PFSK-1 (cell line): ENCODE data around the gene CARD8.

Experiments
- FOXP2 ChIP-seq: optimal IDR thresholded peaks from 2 replicates; pipeline ENCODE3; 2011; ENCODE audit warnings: borderline replicate concordance, control low read depth, inconsistent platforms; ENCODE audit not compliant: insufficient read depth; ENCODE audit errors: extremely low read length, extremely low read depth
- POLR2AphosphoS5 ChIP-seq: IDR thresholded peaks from 2 replicates; pipeline ENCODE4 v1.6.1; 2012; ENCODE audit warnings: low read depth, mild to moderate bottlenecking, control low read depth, low read length, moderate library complexity
- REST ChIP-seq, 2 experiments: IDR thresholded peaks; 2 replicates each; pipeline versions ENCODE4 v1.6.1 to v1.8.0; 2011 to 2012; ENCODE audit warnings: low read depth in 2 of 2, low read length in 2 of 2, control low read depth in 1 of 2, inconsistent platforms in 1 of 2, mild to moderate bottlenecking in 1 of 2, moderate library complexity in 1 of 2; ENCODE audit not compliant: insufficient read depth in 1 of 2
- SIN3A ChIP-seq: IDR thresholded peaks from 2 replicates; pipeline ENCODE4 v1.6.1; 2012; ENCODE audit warnings: mild to moderate bottlenecking, low read length, moderate library complexity, borderline replicate concordance; ENCODE audit not compliant: insufficient read depth
- TAF1 ChIP-seq: IDR thresholded peaks from 2 replicates; pipeline ENCODE4 v1.6.1; 2012; ENCODE audit warnings: low read length, control low read depth, borderline replicate concordance; ENCODE audit not compliant: insufficient read depth

The CARD8 gene

GRCh38 chr19:48297975-48298374, 42.3 kb upstream of the CARD8 start:
- no peak for TF ChIP-seq REST (IDR thresholded peaks at IDR 0.05; ENCODE audit: insufficient read depth in 1 of 2, low read depth in 2 of 2, low read length in 2 of 2)
- no peak for TF ChIP-seq TAF1
- TF ChIP-seq FOXP2: no peak
- no peak for TF ChIP-seq SIN3A
- TF ChIP-seq POLR2AphosphoS5: no peak

- TF ChIP-seq SIN3A (no peak), POLR2AphosphoS5 (no peak), FOXP2 (no peak), REST (IDR thresholded peaks at IDR 0.05; ENCODE audit: insufficient read depth in 1 of 2, low read depth in 2 of 2, low read length in 2 of 2) (no peak), TAF1 (no peak)
Observed at GRCh38 chr19:48296963-48297734, 41.4 kb upstream of the CARD8 start.

- TF ChIP-seq REST (IDR thresholded peaks at IDR 0.05; ENCODE audit: insufficient read depth in 1 of 2, low read depth in 2 of 2, low read length in 2 of 2): no peak
- no peak for TF ChIP-seq SIN3A
- no peak for TF ChIP-seq TAF1
- TF ChIP-seq FOXP2: no peak
Observed at GRCh38 chr19:48295458-48295857, 39.7 kb upstream of the CARD8 start.

- no peak for TF ChIP-seq FOXP2
- no peak for TF ChIP-seq TAF1
- TF ChIP-seq POLR2AphosphoS5: no peak
- no peak for TF ChIP-seq SIN3A
- TF ChIP-seq REST (IDR thresholded peaks at IDR 0.05; ENCODE audit: insufficient read depth in 1 of 2, low read depth in 2 of 2, low read length in 2 of 2): no peak
Observed at GRCh38 chr19:48292798-48293197, 37.1 kb upstream of the CARD8 start.
